Gastrocnemius medialis (tissue), 4 donors: ENCODE measurements around the gene RNU5B-1.

Experiments used
- CTCF ChIP-seq, 5 experiments: fragments of 450-650 bp in 3 of 5; fragments of 200-600 bp in 2 of 5; sonication (generic) in 2 of 5; IDR thresholded peaks in 4 of 5; conservative IDR thresholded peaks in 1 of 5; 1 replicate in 4 of 5; 2 replicates in 1 of 5; pipeline ENCODE4 v1.5.1; 2016 to 2019; ENCODE audit warnings: antibody characterized with exemption in 5 of 5, mild to moderate bottlenecking in 3 of 5, moderate library complexity in 3 of 5
- POLR2A ChIP-seq, 2 donors: fragments of 450-650 bp; IDR thresholded peaks; one replicate each; pipeline ENCODE4 v1.6.1; 2017; ENCODE audit warnings: antibody characterized with exemption in 2 of 2, mild to moderate bottlenecking in 2 of 2, moderate library complexity in 2 of 2

- no peak for TF ChIP-seq POLR2A (IDR thresholded peaks at IDR 0.05)
- TF ChIP-seq CTCF (IDR thresholded peaks at IDR 0.05 in 4 of 5, conservative IDR thresholded peaks at IDR 0.05 in 1 of 5) = no peak
These were observed 30.2 kb downstream of the RNU5B-1 start for GRCh38 chr15:65334586-65335231.
